ENCODE measurements around the gene ITPK1.

The ITPK1 gene

DNA sequence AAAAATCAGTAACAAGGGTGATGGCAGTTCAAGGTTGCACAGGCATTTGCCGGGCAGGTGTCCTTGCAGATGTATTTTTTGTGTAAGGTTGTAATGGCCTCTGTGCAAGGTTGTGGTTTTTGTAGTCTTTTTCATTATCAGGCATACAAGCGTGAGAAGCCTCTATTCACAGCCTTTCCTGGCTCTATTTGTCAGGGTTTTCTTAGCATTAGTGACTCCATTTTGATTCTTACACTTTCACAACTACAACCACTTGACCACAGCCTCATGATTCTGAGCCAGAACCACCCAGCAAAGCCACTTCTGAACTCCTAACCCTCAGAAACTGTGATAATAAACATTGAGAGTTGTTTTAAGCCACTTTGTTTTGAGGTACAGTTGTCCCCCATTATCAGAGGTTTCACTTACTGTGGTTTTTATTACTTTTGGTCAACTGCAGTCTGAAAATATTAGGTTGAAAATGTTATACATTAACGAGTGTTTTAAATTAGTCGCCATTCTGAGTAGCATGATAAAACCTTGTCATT is 220.3 kb downstream of the ITPK1 start:
- no peak for ATAC-seq
- no peak for TF ChIP-seq RARB (CRISPR knock-in tag; IDR thresholded peaks at IDR 0.05)
- no peak for TF ChIP-seq ZFP30 (CRISPR knock-in tag; IDR thresholded peaks at IDR 0.05)
- no peak for TF ChIP-seq CSDC2 (CRISPR knock-in tag; IDR thresholded peaks at IDR 0.05)
- TF ChIP-seq, protein P1, sequence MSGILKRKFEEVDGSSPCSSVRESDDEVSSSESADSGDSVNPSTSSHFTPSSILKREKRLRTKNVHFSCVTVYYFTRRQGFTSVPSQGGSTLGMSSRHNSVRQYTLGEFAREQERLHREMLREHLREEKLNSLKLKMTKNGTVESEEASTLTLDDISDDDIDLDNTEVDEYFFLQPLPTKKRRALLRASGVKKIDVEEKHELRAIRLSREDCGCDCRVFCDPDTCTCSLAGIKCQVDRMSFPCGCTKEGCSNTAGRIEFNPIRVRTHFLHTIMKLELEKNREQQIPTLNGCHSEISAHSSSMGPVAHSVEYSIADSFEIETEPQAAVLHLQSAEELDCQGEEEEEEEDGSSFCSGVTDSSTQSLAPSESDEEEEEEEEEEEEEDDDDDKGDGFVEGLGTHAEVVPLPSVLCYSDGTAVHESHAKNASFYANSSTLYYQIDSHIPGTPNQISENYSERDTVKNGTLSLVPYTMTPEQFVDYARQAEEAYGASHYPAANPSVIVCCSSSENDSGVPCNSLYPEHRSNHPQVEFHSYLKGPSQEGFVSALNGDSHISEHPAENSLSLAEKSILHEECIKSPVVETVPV (CRISPR knock-in tag; IDR thresholded peaks at IDR 0.05), result no peak
- TF ChIP-seq, protein P2, sequence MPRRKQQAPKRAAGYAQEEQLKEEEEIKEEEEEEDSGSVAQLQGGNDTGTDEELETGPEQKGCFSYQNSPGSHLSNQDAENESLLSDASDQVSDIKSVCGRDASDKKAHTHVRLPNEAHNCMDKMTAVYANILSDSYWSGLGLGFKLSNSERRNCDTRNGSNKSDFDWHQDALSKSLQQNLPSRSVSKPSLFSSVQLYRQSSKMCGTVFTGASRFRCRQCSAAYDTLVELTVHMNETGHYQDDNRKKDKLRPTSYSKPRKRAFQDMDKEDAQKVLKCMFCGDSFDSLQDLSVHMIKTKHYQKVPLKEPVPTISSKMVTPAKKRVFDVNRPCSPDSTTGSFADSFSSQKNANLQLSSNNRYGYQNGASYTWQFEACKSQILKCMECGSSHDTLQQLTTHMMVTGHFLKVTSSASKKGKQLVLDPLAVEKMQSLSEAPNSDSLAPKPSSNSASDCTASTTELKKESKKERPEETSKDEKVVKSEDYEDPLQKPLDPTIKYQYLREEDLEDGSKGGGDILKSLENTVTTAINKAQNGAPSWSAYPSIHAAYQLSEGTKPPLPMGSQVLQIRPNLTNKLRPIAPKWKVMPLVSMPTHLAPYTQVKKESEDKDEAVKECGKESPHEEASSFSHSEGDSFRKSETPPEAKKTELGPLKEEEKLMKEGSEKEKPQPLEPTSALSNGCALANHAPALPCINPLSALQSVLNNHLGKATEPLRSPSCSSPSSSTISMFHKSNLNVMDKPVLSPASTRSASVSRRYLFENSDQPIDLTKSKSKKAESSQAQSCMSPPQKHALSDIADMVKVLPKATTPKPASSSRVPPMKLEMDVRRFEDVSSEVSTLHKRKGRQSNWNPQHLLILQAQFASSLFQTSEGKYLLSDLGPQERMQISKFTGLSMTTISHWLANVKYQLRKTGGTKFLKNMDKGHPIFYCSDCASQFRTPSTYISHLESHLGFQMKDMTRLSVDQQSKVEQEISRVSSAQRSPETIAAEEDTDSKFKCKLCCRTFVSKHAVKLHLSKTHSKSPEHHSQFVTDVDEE (CRISPR knock-in tag; IDR thresholded peaks at IDR 0.05), result no peak
- TF ChIP-seq ZNF70 (CRISPR knock-in tag; IDR thresholded peaks at IDR 0.05), result no peak
- no peak for TF ChIP-seq PPARA (CRISPR knock-in tag; IDR thresholded peaks at IDR 0.05; ENCODE audit: borderline replicate concordance)
- TF ChIP-seq, protein P3, sequence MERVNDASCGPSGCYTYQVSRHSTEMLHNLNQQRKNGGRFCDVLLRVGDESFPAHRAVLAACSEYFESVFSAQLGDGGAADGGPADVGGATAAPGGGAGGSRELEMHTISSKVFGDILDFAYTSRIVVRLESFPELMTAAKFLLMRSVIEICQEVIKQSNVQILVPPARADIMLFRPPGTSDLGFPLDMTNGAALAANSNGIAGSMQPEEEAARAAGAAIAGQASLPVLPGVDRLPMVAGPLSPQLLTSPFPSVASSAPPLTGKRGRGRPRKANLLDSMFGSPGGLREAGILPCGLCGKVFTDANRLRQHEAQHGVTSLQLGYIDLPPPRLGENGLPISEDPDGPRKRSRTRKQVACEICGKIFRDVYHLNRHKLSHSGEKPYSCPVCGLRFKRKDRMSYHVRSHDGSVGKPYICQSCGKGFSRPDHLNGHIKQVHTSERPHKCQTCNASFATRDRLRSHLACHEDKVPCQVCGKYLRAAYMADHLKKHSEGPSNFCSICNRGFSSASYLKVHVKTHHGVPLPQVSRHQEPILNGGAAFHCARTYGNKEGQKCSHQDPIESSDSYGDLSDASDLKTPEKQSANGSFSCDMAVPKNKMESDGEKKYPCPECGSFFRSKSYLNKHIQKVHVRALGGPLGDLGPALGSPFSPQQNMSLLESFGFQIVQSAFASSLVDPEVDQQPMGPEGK (CRISPR knock-in tag; IDR thresholded peaks at IDR 0.05; ENCODE audit: borderline replicate concordance), result no peak
- no peak for TF ChIP-seq ZNF565 (CRISPR knock-in tag; conservative IDR thresholded peaks at IDR 0.05; ENCODE audit: low read depth)
- TF ChIP-seq ESRRG (CRISPR knock-in tag; IDR thresholded peaks at IDR 0.05), result no peak
- TF ChIP-seq TOX (CRISPR knock-in tag; IDR thresholded peaks at IDR 0.05; ENCODE audit: borderline replicate concordance), result no peak
- no peak for TF ChIP-seq OSR1 (CRISPR knock-in tag; IDR thresholded peaks at IDR 0.05)
- TF ChIP-seq BACH2 (CRISPR knock-in tag; IDR thresholded peaks at IDR 0.05; ENCODE audit: borderline replicate concordance), result no peak
- TF ChIP-seq TCF4 (CRISPR knock-in tag; IDR thresholded peaks at IDR 0.05; ENCODE audit: borderline replicate concordance), result no peak

DNA sequence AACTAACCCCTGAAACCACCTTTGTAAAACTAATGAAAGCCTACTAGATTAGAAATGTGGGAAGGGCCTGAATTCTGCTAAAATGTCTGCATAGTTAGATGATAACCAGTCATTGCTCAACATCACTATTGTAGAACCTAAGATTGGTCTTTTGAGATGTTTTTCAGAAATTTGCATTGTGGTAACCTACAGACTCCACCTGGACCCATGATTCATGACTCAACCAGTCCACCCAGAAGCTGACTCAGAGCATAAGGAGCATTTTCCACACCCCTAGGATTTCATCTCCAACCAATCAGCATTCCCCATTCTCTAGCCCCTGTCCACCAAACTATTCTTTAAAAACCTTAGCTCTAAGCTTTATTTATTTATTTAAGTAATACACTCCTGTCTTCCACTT is 223.1 kb downstream of the ITPK1 start:
- TF ChIP-seq ISL1 (CRISPR knock-in tag; IDR thresholded peaks at IDR 0.05), result no peak
- TF ChIP-seq ZFP30 (CRISPR knock-in tag; IDR thresholded peaks at IDR 0.05), result no peak
- no peak for TF ChIP-seq TOX (CRISPR knock-in tag; IDR thresholded peaks at IDR 0.05; ENCODE audit: borderline replicate concordance)
- TF ChIP-seq CSDC2 (CRISPR knock-in tag; IDR thresholded peaks at IDR 0.05), result no peak
- no peak for TF ChIP-seq BACH2 (CRISPR knock-in tag; IDR thresholded peaks at IDR 0.05; ENCODE audit: borderline replicate concordance)
- TF ChIP-seq ARNTL (CRISPR knock-in tag; IDR thresholded peaks at IDR 0.05; ENCODE audit: borderline replicate concordance, low read depth), result no peak
- TF ChIP-seq, protein P4, sequence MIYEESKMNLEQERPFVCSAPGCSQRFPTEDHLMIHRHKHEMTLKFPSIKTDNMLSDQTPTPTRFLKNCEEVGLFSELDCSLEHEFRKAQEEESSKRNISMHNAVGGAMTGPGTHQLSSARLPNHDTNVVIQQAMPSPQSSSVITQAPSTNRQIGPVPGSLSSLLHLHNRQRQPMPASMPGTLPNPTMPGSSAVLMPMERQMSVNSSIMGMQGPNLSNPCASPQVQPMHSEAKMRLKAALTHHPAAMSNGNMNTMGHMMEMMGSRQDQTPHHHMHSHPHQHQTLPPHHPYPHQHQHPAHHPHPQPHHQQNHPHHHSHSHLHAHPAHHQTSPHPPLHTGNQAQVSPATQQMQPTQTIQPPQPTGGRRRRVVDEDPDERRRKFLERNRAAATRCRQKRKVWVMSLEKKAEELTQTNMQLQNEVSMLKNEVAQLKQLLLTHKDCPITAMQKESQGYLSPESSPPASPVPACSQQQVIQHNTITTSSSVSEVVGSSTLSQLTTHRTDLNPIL (CRISPR knock-in tag; IDR thresholded peaks at IDR 0.05; ENCODE audit: low read depth), result no peak
- no peak for TF ChIP-seq RARB (CRISPR knock-in tag; IDR thresholded peaks at IDR 0.05)
- TF ChIP-seq, protein P3 (CRISPR knock-in tag; IDR thresholded peaks at IDR 0.05; ENCODE audit: borderline replicate concordance), result no peak
- TF ChIP-seq PPARA (CRISPR knock-in tag; IDR thresholded peaks at IDR 0.05; ENCODE audit: borderline replicate concordance), result no peak
- no peak for TF ChIP-seq TCF4 (CRISPR knock-in tag; IDR thresholded peaks at IDR 0.05; ENCODE audit: borderline replicate concordance)
- no peak for ATAC-seq

DNA sequence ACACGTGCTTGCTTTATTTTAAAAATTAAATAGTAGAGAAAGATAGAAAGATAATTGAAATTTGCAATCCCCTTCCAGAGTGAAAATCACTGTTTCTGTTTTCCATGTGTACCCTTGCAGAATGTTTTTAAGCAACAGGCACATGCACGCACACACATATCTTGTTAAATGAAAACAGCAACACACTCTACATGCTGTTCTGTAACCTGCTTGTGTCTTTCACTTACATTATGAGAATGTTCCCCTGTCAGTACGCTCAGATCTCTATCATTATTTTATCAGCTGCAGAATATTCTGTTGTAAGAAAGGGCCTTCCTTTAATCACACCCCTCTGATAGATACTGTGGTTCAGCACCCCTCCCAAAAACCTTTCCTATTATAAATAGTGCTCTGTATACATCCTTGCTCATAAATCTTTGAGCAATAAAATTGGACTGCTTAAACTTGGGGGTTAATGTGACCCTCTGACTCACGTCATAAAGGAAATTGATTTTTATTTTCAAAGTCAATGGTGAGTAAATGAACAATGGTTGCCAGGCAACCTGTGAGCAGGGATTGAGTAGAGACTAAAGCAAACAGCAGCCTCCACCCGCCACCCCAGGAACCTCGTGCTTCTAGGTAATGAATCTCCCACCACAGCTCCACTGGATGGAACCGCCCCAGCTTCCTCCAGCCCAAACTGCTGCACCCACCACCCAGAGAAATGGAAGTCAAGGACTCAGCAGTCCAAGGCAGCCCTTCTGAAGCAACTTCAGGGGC is 224.7 kb downstream of the ITPK1 start:
- TF ChIP-seq CSDC2 (CRISPR knock-in tag; IDR thresholded peaks at IDR 0.05) (no peak), SNAI2 (CRISPR knock-in tag; IDR thresholded peaks at IDR 0.05) (no peak), ARNTL (CRISPR knock-in tag; IDR thresholded peaks at IDR 0.05; ENCODE audit: borderline replicate concordance, low read depth) (no peak), TCF4 (CRISPR knock-in tag; IDR thresholded peaks at IDR 0.05; ENCODE audit: borderline replicate concordance) (peak; percentile 17; the same call in 1 of the 2 replicates), ZC3H10 (CRISPR knock-in tag; IDR thresholded peaks at IDR 0.05) (no peak)
- TF ChIP-seq, protein P5, sequence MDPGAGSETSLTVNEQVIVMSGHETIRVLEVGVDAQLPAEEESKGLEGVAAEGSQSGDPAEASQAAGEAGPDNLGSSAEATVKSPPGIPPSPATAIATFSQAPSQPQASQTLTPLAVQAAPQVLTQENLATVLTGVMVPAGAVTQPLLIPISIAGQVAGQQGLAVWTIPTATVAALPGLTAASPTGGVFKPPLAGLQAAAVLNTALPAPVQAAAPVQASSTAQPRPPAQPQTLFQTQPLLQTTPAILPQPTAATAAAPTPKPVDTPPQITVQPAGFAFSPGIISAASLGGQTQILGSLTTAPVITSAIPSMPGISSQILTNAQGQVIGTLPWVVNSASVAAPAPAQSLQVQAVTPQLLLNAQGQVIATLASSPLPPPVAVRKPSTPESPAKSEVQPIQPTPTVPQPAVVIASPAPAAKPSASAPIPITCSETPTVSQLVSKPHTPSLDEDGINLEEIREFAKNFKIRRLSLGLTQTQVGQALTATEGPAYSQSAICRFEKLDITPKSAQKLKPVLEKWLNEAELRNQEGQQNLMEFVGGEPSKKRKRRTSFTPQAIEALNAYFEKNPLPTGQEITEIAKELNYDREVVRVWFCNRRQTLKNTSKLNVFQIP (CRISPR knock-in tag; IDR thresholded peaks at IDR 0.05; ENCODE audit: borderline replicate concordance, low read depth), result no peak
- TF ChIP-seq, protein P2 (CRISPR knock-in tag; IDR thresholded peaks at IDR 0.05), result no peak
- no peak for ATAC-seq
